Body of pancreas (tissue), 4 donors: ENCODE data around the gene CLNK. TPM values are rescaled to one million over a fixed set of nuclear protein-coding genes. Genes with fewer than 3 reads are reported as not detected.

Experiments
- ATAC-seq: fragments of 150-250 bp; one replicate; pipeline ENCODE4 v1.9.1; 2016
- DNase-seq, 4 donors: peaks; one replicate each; pipeline ENCODE4 v3.0.0-alpha.2; 2019
- H3K27ac ChIP-seq, 4 donors: fragments of 200-600 bp; sonication (generic); 1 replicate in 3 of 4; 2 replicates in 1 of 4; pipeline versions ENCODE4 v1.5.1 to v1.6.1; 2016 to 2019; ENCODE audit warnings: mild to moderate bottlenecking in 1 of 4, mixed read lengths in 1 of 4, moderate library complexity in 1 of 4
- H3K27me3 ChIP-seq, 2 donors: fragments of 200-600 bp; sonication (generic); one replicate each; pipeline ENCODE4 v1.6.0; 2016; ENCODE audit warnings: mild to moderate bottlenecking in 1 of 2
- H3K36me3 ChIP-seq, 2 donors: fragments of 200-600 bp; sonication (generic); replicated peaks in 1 of 2; 2 replicates each; pipeline ENCODE4 v1.5.1; 2016; ENCODE audit warnings: low read depth in 2 of 2; ENCODE audit not compliant: insufficient read depth in 1 of 2
- H3K4me1 ChIP-seq: fragments of 200-600 bp; sonication (generic); one replicate; pipeline ENCODE4 v1.6.0; 2016
- H3K4me3 ChIP-seq, 2 donors: fragments of 200-600 bp; sonication (generic); 1 replicate in 1 of 2; 2 replicates in 1 of 2; pipeline ENCODE4 v1.5.1; 2016 to 2019
- H3K9me3 ChIP-seq, 3 donors: fragments of 200-600 bp; sonication (generic); 1 replicate in 2 of 3; 2 replicates in 1 of 3; pipeline ENCODE4 v1.5.1; 2016
- CTCF ChIP-seq, 7 experiments: fragments of 450-650 bp in 4 of 7; fragments of 200-600 bp in 3 of 7; sonication (generic) in 3 of 7; IDR thresholded peaks; one replicate each; pipeline ENCODE4 v1.5.1; 2016 to 2019; ENCODE audit warnings: antibody characterized with exemption in 7 of 7
- POLR2A ChIP-seq, 3 donors: fragments of 450-650 bp; IDR thresholded peaks; one replicate each; pipeline ENCODE4 v1.6.1; 2016; ENCODE audit warnings: antibody characterized with exemption in 3 of 3, mild to moderate bottlenecking in 2 of 3
- WGBS, 2 donors: methylation state at CpG; one replicate each; pipeline ENCODE4 v1.1.5; 2017; 5-methylcytosine and 5-hydroxymethylcytosine counted together
- intact Hi-C: fragments of 100-400 bp; cut with DNase I; formaldehyde crosslinking; loops from one replicate; pipeline ENCODE4 v1.15.1; 2023
- total RNA-seq, 2 donors: library from RNA; depleted of rRNA; stranded (reverse); fragments of >200 nt; gene quantifications; one replicate each; pipeline ENCODE4 v1.1.0, GENCODE V29; 2016

The CLNK gene
- total RNA-seq, 2 donors from 2014 or later: 1.0 TPM; not detected in 1

- no peak overlapping the region for H3K4me3 ChIP-seq
- no peak for TF ChIP-seq POLR2A (IDR thresholded peaks at IDR 0.05)
- no peak for TF ChIP-seq CTCF (IDR thresholded peaks at IDR 0.05)
- no peak for DNase-seq
- no peak for ATAC-seq
- no peaks in the 10 kb centered on the region for H3K36me3 ChIP-seq
- no peaks in the 10 kb centered on the region for H3K27me3 ChIP-seq
- intact Hi-C loops: no loop called here
- no peak overlapping the region for H3K27ac ChIP-seq
- 42 to 53% methylated on average over 2 of the region's 2 CpGs for WGBS, 2 donors
- no peaks in the 10 kb centered on the region for H3K9me3 ChIP-seq
- no peaks in the 10 kb centered on the region for H3K4me1 ChIP-seq
These were observed 7.1 kb upstream of the CLNK start for GRCh38 chr4:10691651-10692050.

- no peak overlapping the region for H3K4me3 ChIP-seq
- intact Hi-C loops: no loop called here
- H3K27me3 ChIP-seq: no peaks in the 10 kb centered on the region
- 62 to 68% methylated on average over 8 of the region's 8 CpGs for WGBS, 2 donors
- H3K36me3 ChIP-seq: no peaks in the 10 kb centered on the region
- no peak for DNase-seq
- H3K9me3 ChIP-seq: no peaks in the 10 kb centered on the region
- no peak for TF ChIP-seq CTCF (IDR thresholded peaks at IDR 0.05)
- TF ChIP-seq POLR2A (IDR thresholded peaks at IDR 0.05): no peak
- H3K27ac ChIP-seq: no peak overlapping the region
- no peaks in the 10 kb centered on the region for H3K4me1 ChIP-seq
- ATAC-seq: no peak
These were observed 5.8 kb upstream of the CLNK start for GRCh38 chr4:10690185-10690907.

- intact Hi-C loops: no loop called here
- no peak for TF ChIP-seq POLR2A (IDR thresholded peaks at IDR 0.05)
These were observed 4.3 kb upstream of the CLNK start for GRCh38 chr4:10688846-10689245.

GRCh38 chr4:10688022-10688421, 3.5 kb upstream of the CLNK start:
- TF ChIP-seq CTCF (IDR thresholded peaks at IDR 0.05) (no peak), POLR2A (IDR thresholded peaks at IDR 0.05) (no peak)
- WGBS, 2 donors: 85% methylated on average over 3 of the region's 3 CpGs
- Histone ChIP-seq H3K9me3 (no peaks in the 10 kb centered on the region), H3K27ac (no peak overlapping the region), H3K36me3 (no peaks in the 10 kb centered on the region), H3K4me1 (no peaks in the 10 kb centered on the region), H3K4me3 (no peak overlapping the region), H3K27me3 (no peaks in the 10 kb centered on the region)
- intact Hi-C loops: no loop called here
- DNase-seq (no peak), ATAC-seq (no peak)

More at GRCh38 chr4:10688846-10689245, 4.3 kb upstream of the CLNK start:
- WGBS, 2 donors: 60 to 68% methylated on average over 6 of the region's 6 CpGs
- Histone ChIP-seq H3K4me3 (no peak overlapping the region), H3K9me3 (no peaks in the 10 kb centered on the region), H3K27ac (no peak overlapping the region), H3K36me3 (no peaks in the 10 kb centered on the region), H3K4me1 (no peaks in the 10 kb centered on the region), H3K27me3 (no peaks in the 10 kb centered on the region)
- ATAC-seq (no peak), DNase-seq (no peak)

GRCh38 chr4:10687526-10687925, 3.0 kb upstream of the CLNK start:
- Histone ChIP-seq H3K27me3 (no peaks in the 10 kb centered on the region), H3K27ac (no peak overlapping the region), H3K4me1 (no peaks in the 10 kb centered on the region), H3K36me3 (no peaks in the 10 kb centered on the region), H3K9me3 (no peaks in the 10 kb centered on the region), H3K4me3 (no peak overlapping the region)
- intact Hi-C loops: no loop called here
- TF ChIP-seq CTCF (IDR thresholded peaks at IDR 0.05) (no peak), POLR2A (IDR thresholded peaks at IDR 0.05) (no peak)
- DNase-seq (no peak), ATAC-seq (no peak)
- 67 to 69% methylated on average over 5 of the region's 5 CpGs for WGBS, 2 donors
